Smooth muscle cell (in vitro differentiated cells): ENCODE measurements around the gene PCDHB7. TPM values are rescaled to one million over a fixed set of nuclear protein-coding genes. Genes with fewer than 3 reads are reported as not detected.
"Not testable (repeated sequence)": the region's sequence is repeated elsewhere in the genome, so short reads cannot be mapped to it uniquely, and the experiment has no call there.

Source experiments
- DNase-seq: peaks from one replicate; lab custom pipeline; 2025; ENCODE audit not compliant: unreplicated experiment; lab: John Stamatoyannopoulos, UW
- H2AFZ ChIP-seq: fragments of 200-600 bp; sonication (generic); 2 replicates; pipeline ENCODE4 v1.6.0; 2016; ENCODE audit warnings: antibody characterized with exemption, low read depth, mild to moderate bottlenecking
- H3F3A ChIP-seq: fragments of 200-600 bp; sonication (generic); 2 replicates; pipeline ENCODE4 v1.6.0; 2017; ENCODE audit warnings: antibody characterized with exemption, low read depth
- H3K27ac ChIP-seq: fragments of 200-600 bp; sonication (generic); 2 replicates; pipeline ENCODE4 v1.5.1; 2016; ENCODE audit warnings: low read depth, mild to moderate bottlenecking
- H3K27me3 ChIP-seq: fragments of 200-600 bp; sonication (generic); 2 replicates; pipeline ENCODE4 v1.6.1; 2016; ENCODE audit warnings: low read depth, mild to moderate bottlenecking
- H3K36me3 ChIP-seq: fragments of 200-600 bp; sonication (generic); 2 replicates; pipeline ENCODE4 v1.5.1; 2016; ENCODE audit warnings: low read depth
- H3K4me1 ChIP-seq: fragments of 200-600 bp; sonication (generic); 2 replicates; pipeline ENCODE4 v1.5.1; 2016; ENCODE audit warnings: low read depth
- H3K4me2 ChIP-seq: fragments of 200-600 bp; sonication (generic); 2 replicates; pipeline ENCODE4 v1.6.0; 2016; ENCODE audit warnings: mild to moderate bottlenecking
- H3K4me3 ChIP-seq: fragments of 200-600 bp; sonication (generic); 2 replicates; pipeline ENCODE4 v1.5.1; 2016; ENCODE audit warnings: mild to moderate bottlenecking
- H3K79me2 ChIP-seq: fragments of 200-600 bp; sonication (generic); 2 replicates; pipeline ENCODE4 v1.6.0; 2016; ENCODE audit warnings: low read depth, mild to moderate bottlenecking
- H3K9ac ChIP-seq: fragments of 200-600 bp; sonication (generic); 2 replicates; pipeline ENCODE4 v1.6.0; 2016; ENCODE audit warnings: low read depth
- H3K9me3 ChIP-seq: fragments of 200-600 bp; sonication (generic); replicated peaks from 2 replicates; pipeline ENCODE4 v1.5.1; 2016; ENCODE audit warnings: low read depth
- H4K20me1 ChIP-seq: fragments of 200-600 bp; sonication (generic); 2 replicates; pipeline ENCODE4 v1.6.0; 2016; ENCODE audit warnings: low read depth
- CTCF ChIP-seq: fragments of 200-600 bp; sonication (generic); IDR thresholded peaks from 2 replicates; pipeline ENCODE4 v1.5.1; 2017; ENCODE audit warnings: borderline replicate concordance, mild to moderate bottlenecking, antibody characterized with exemption; ENCODE audit not compliant: insufficient read depth, poor library complexity, severe bottlenecking
- WGBS: methylation state at CpG from one replicate; pipeline ENCODE4 v1.1.7; 2016; ENCODE audit warnings: low lambda C conversion rate; 5-methylcytosine and 5-hydroxymethylcytosine counted together
- polyA plus RNA-seq: library from polyadenylated mRNA; unstranded; fragments of >200 nt; fragmentation: Nextera tagmentation; extraction: Ambion mirVana; gene quantifications from 2 replicates; pipeline ENCODE4 v1.2.1, GENCODE V29; 2016
- total RNA-seq: library from RNA; depleted of rRNA; stranded (reverse); fragments of >200 nt; gene quantifications from 2 replicates; pipeline ENCODE4 v1.2.3, GENCODE V29; 2014

PCDHB7 gene
- total and polyA plus RNA-seq, 2 experiments from 2014 or later: 0.06 to 1.4 TPM

GRCh38 chr5:141208478-141208877, 36.0 kb downstream of the PCDHB7 start, which contains the start of gene PCDHB12:
TSS of gene PCDHB12 (plus strand) at chr5:141208719. CDS start at chr5:141208908, 189 bp downstream.
- DNase-seq: no peak
- no peak within 1 kb of the TSS for H3K27ac ChIP-seq
- H2AFZ ChIP-seq: no peak within 1 kb of the TSS
- no peak within 1 kb of the TSS for H3K4me3 ChIP-seq
- no peak within 1 kb of the TSS for H3K4me2 ChIP-seq
- H3K9ac ChIP-seq: no peak within 1 kb of the TSS
- H3K79me2 ChIP-seq: no peaks in the 10 kb centered on the region
- peak; percentile 23 for TF ChIP-seq CTCF
- WGBS: 58% methylated on average over 11 of the region's 11 CpGs
- H3K27me3 ChIP-seq: no peaks in the 10 kb centered on the region
- H4K20me1 ChIP-seq: no peaks in the 10 kb centered on the region
- H3K36me3 ChIP-seq: no peaks in the 10 kb centered on the region
- no peaks in the 10 kb centered on the region for H3K4me1 ChIP-seq
- no peaks in the 10 kb centered on the region for H3F3A ChIP-seq
- H3K9me3 ChIP-seq: peaks cover 2% of the 10 kb centered on the region

- H3K9me3 ChIP-seq, H3K4me3 ChIP-seq, DNase-seq, H3F3A ChIP-seq, H3K79me2 ChIP-seq, H3K27me3 ChIP-seq, H3K4me1 ChIP-seq, H2AFZ ChIP-seq, H3K4me2 ChIP-seq, H4K20me1 ChIP-seq, H3K36me3 ChIP-seq, H3K9ac ChIP-seq, H3K27ac ChIP-seq: not testable (repeated sequence)
- 96% methylated on average over 39 of the region's 39 CpGs for WGBS
These were observed 37.8 kb downstream of the PCDHB7 start for GRCh38 chr5:141210281-141210680.

GRCh38 chr5:141210849-141211248, 38.4 kb downstream of the PCDHB7 start:
- H3K36me3 ChIP-seq, H3K27ac ChIP-seq, H2AFZ ChIP-seq, H3K4me2 ChIP-seq, H3F3A ChIP-seq, H3K4me1 ChIP-seq, H4K20me1 ChIP-seq, H3K79me2 ChIP-seq, H3K27me3 ChIP-seq, H3K9me3 ChIP-seq, H3K9ac ChIP-seq, H3K4me3 ChIP-seq, DNase-seq: not testable (repeated sequence)
- 95% methylated on average over 21 of the region's 27 CpGs for WGBS

GRCh38 chr5:141213656-141214339, 41.4 kb downstream of the PCDHB7 start, which contains the start of gene PCDHB13:
TSS of gene PCDHB13 (plus strand) at chr5:141213919. CDS start at chr5:141214124, 205 bp downstream.
- DNase-seq, H4K20me1 ChIP-seq, H3F3A ChIP-seq: not testable (repeated sequence)

GRCh38 chr5:141214583-141214982, 42.1 kb downstream of the PCDHB7 start:
- DNase-seq, H3K9ac ChIP-seq: not testable (repeated sequence)
- 98% methylated on average over 12 of the region's 12 CpGs for WGBS

More at GRCh38 chr5:141213656-141214339, 41.4 kb downstream of the PCDHB7 start, which contains the start of gene PCDHB13:
- TF ChIP-seq CTCF: peak; percentile 29
- H3K27me3 ChIP-seq, H3K79me2 ChIP-seq, H3K9me3 ChIP-seq, H3K9ac ChIP-seq, H3K4me1 ChIP-seq, H3K36me3 ChIP-seq, H3K4me2 ChIP-seq, H2AFZ ChIP-seq, H3K27ac ChIP-seq: not testable (repeated sequence)
- WGBS: 38% methylated on average over 13 of the region's 18 CpGs
- H3K4me3 ChIP-seq: peak within 1 kb of the TSS; percentile 39

GRCh38 chr5:141215504-141215903, 43.1 kb downstream of the PCDHB7 start:
- H2AFZ ChIP-seq, H3K9ac ChIP-seq, H3K4me3 ChIP-seq, H3F3A ChIP-seq, H3K9me3 ChIP-seq, DNase-seq, H4K20me1 ChIP-seq, H3K36me3 ChIP-seq, H3K4me2 ChIP-seq, H3K27me3 ChIP-seq, H3K27ac ChIP-seq, H3K4me1 ChIP-seq, H3K79me2 ChIP-seq: not testable (repeated sequence)
- 97% methylated on average over 28 of the region's 40 CpGs for WGBS

More at GRCh38 chr5:141214583-141214982, 42.1 kb downstream of the PCDHB7 start:
- not testable (repeated sequence) for H3K4me2 ChIP-seq, H3K9me3 ChIP-seq, H3K36me3 ChIP-seq, H3K27me3 ChIP-seq, H3K27ac ChIP-seq, H3K4me1 ChIP-seq, H2AFZ ChIP-seq, H3K4me3 ChIP-seq, H3K79me2 ChIP-seq, H4K20me1 ChIP-seq, H3F3A ChIP-seq

- H3K4me2 ChIP-seq, H3K9ac ChIP-seq, H3K27me3 ChIP-seq, H3K9me3 ChIP-seq, H3K4me3 ChIP-seq, H3K79me2 ChIP-seq, H3K36me3 ChIP-seq, H3F3A ChIP-seq, H3K4me1 ChIP-seq, H4K20me1 ChIP-seq, H2AFZ ChIP-seq, H3K27ac ChIP-seq, DNase-seq: not testable (repeated sequence)
- WGBS: 97% methylated on average over 15 of the region's 26 CpGs
These were observed 43.6 kb downstream of the PCDHB7 start for GRCh38 chr5:141216035-141216434.
